Brain pericyte (primary cell): ENCODE data around the gene LEFTY1.

Source experiments
- DNase-seq: peaks from one replicate; pipeline ENCODE4 v3.0.0-alpha.2; 2012; ENCODE audit warnings: low read depth, low spot score

The LEFTY1 gene

GRCh38 chr1:225873281-225873850 is 15.6 kb downstream of the LEFTY1 start:
- no peak for DNase-seq

- DNase-seq: no peak
These were observed 16.9 kb downstream of the LEFTY1 start for GRCh38 chr1:225872075-225872430.

- DNase-seq: no peak
These were observed 17.4 kb downstream of the LEFTY1 start for GRCh38 chr1:225871359-225872074.

- DNase-seq: no peak
These were observed 18.0 kb downstream of the LEFTY1 start for GRCh38 chr1:225870911-225871310.

- no peak for DNase-seq
These were observed 20.2 kb downstream of the LEFTY1 start for GRCh38 chr1:225868631-225869330.

GRCh38 chr1:225866981-225867380 is 22.0 kb downstream of the LEFTY1 start:
- no peak for DNase-seq

GRCh38 chr1:225866061-225866837 is 22.7 kb downstream of the LEFTY1 start:
- DNase-seq: no peak

- DNase-seq: no peak
These were observed 23.4 kb downstream of the LEFTY1 start for GRCh38 chr1:225865514-225865913.

- DNase-seq: no peak
These were observed 25.8 kb downstream of the LEFTY1 start for GRCh38 chr1:225863167-225863566.

- DNase-seq: no peak
These were observed 26.4 kb downstream of the LEFTY1 start for GRCh38 chr1:225862581-225862950.

- no peak for DNase-seq
These were observed 26.9 kb downstream of the LEFTY1 start for GRCh38 chr1:225861834-225862580.

GRCh38 chr1:225860876-225861441 is 28.0 kb downstream of the LEFTY1 start:
- no peak for DNase-seq

- no peak for DNase-seq
These were observed 28.8 kb downstream of the LEFTY1 start for GRCh38 chr1:225860107-225860506.

- no peak for DNase-seq
These were observed 29.8 kb downstream of the LEFTY1 start for GRCh38 chr1:225859151-225859550.

- no peak for DNase-seq
These were observed 31.7 kb downstream of the LEFTY1 start for GRCh38 chr1:225857256-225857655.

GRCh38 chr1:225855503-225856300 is 33.2 kb downstream of the LEFTY1 start:
- no peak for DNase-seq

- no peak for DNase-seq
These were observed 35.5 kb downstream of the LEFTY1 start for GRCh38 chr1:225853441-225853840.

- DNase-seq: no peak
These were observed 36.4 kb downstream of the LEFTY1 start for GRCh38 chr1:225852413-225853124.

- no peak for DNase-seq
These were observed 37.1 kb downstream of the LEFTY1 start for GRCh38 chr1:225851805-225852204.

- DNase-seq: no peak
These were observed 38.6 kb downstream of the LEFTY1 start for GRCh38 chr1:225850370-225850769.
